Spleen (tissue), 7 donors: Measurements from ENCODE around the gene PSMG2.
A peak's percentile ranks its signal among the peaks of the same experiment; 100 is the strongest.

Experiments
- CTCF ChIP-seq, 11 experiments: fragments of 200-600 bp in 7 of 11; fragments of 450-650 bp in 4 of 11; sonication (generic) in 4 of 11; IDR thresholded peaks in 8 of 11; conservative IDR thresholded peaks in 3 of 11; 1 replicate in 7 of 11; 2 replicates in 4 of 11; pipeline versions ENCODE4 v1.4.0 to v1.8.0; 2016 to 2021; ENCODE audit warnings: antibody characterized with exemption in 11 of 11, inconsistent platforms in 4 of 11, mild to moderate bottlenecking in 1 of 11
- POLR2A ChIP-seq, 3 donors: fragments of 450-650 bp; IDR thresholded peaks; one replicate each; pipeline ENCODE4 v1.5.1; 2017; ENCODE audit warnings: antibody characterized with exemption in 3 of 3, mild to moderate bottlenecking in 1 of 3
- POLR2AphosphoS5 ChIP-seq, 3 donors: sonication (generic); formaldehyde crosslinking; IDR thresholded peaks; one replicate each; pipeline ENCODE4 v1.5.1; 2017; ENCODE audit warnings: antibody characterized with exemption in 3 of 3
- donor health status: DM: no; HTN: no; CAD: no; lungs with moderate emphysema.
- donor health status: DM: no; HTN: no; CAD: no.
- donor health status: DM: no; HTN: no; CAD: no.

- TF ChIP-seq POLR2A (IDR thresholded peaks at IDR 0.05) (peak in 1 of 3 donors; percentile 48), CTCF (IDR thresholded peaks at IDR 0.05 in 8 of 11, conservative IDR thresholded peaks at IDR 0.05 in 3 of 11) (no peak), POLR2AphosphoS5 (IDR thresholded peaks at IDR 0.05) (peak in 2 of 3 donors; percentile 81 to 86)
Observed at GRCh38 chr18:12679183-12679786, 23.6 kb upstream of the PSMG2 start.
